NT2/D1 (cell line): ENCODE measurements around the gene STRIP2.
A peak's percentile ranks its signal among the peaks of the same experiment; 100 is the strongest.
"Not testable (repeated sequence)": the region's sequence is repeated elsewhere in the genome, so short reads cannot be mapped to it uniquely, and the experiment has no call there.

ENCODE experiments used
- DNase-seq: peaks from one replicate; pipeline ENCODE4 v3.0.0-alpha.2; 2011; ENCODE audit warnings: low read depth, low spot score
- H3K27me3 ChIP-seq: 2 replicates; pipeline ENCODE4 v1.6.0; 2011; ENCODE audit warnings: mild to moderate bottlenecking; ENCODE audit not compliant: insufficient read length, insufficient read depth
- H3K36me3 ChIP-seq: 2 replicates; pipeline ENCODE4 v1.6.1; 2011; ENCODE audit warnings: mild to moderate bottlenecking, low read length, mixed read lengths; ENCODE audit not compliant: insufficient read depth, insufficient read length
- H3K4me1 ChIP-seq: 2 replicates; pipeline ENCODE4 v1.5.1; 2011; ENCODE audit not compliant: insufficient read depth, insufficient read length
- H3K4me3 ChIP-seq: 2 replicates; pipeline ENCODE4 v1.5.1; 2011; ENCODE audit warnings: low read depth; ENCODE audit not compliant: insufficient read length
- H3K9ac ChIP-seq: 2 replicates; pipeline ENCODE4 v1.6.0; 2011; ENCODE audit warnings: low read depth; ENCODE audit not compliant: insufficient read length
- H3K9me3 ChIP-seq: 2 replicates; pipeline ENCODE4 v1.5.1; 2011; ENCODE audit warnings: mild to moderate bottlenecking, low read length; ENCODE audit not compliant: insufficient read depth
- SUZ12 ChIP-seq: IDR thresholded peaks from 2 replicates; pipeline ENCODE4 v1.6.1; 2011; ENCODE audit not compliant: insufficient read length, insufficient read depth; ENCODE audit errors: extremely low read depth
- YY1 ChIP-seq: IDR thresholded peaks from 2 replicates; pipeline ENCODE4 v1.6.1; 2011; ENCODE audit not compliant: insufficient read length, insufficient read depth
- ZNF274 ChIP-seq: IDR thresholded peaks from 2 replicates; pipeline ENCODE4 v1.6.1; 2011; ENCODE audit warnings: mild to moderate bottlenecking, low read depth, low read length

Gene STRIP2

DNA sequence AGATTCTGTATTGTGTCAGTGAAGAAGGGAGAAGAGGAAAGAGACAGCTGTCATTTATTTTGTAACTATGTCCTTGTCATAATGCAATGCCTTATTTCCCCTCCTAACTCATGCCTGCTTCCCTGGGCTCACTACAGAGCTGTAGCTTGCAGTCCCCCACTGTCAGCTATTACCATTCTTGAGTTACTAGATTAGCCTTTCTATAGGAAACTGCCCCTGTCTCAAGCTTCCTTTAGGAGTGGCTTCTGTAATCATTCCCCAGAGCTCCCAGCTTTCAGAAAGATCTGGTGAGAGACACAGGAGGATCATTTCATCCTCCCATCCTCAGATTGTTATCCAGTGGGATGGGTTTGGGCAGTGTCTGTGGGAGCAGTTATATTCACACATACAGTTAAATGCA is 35.7 kb downstream of the STRIP2 start:
- no peak for TF ChIP-seq SUZ12
- no peak for TF ChIP-seq ZNF274
- no peak for TF ChIP-seq YY1
- DNase-seq, result peak; percentile 48
- H3K36me3 ChIP-seq, result peaks cover 23% of the 10 kb centered on the region

DNA sequence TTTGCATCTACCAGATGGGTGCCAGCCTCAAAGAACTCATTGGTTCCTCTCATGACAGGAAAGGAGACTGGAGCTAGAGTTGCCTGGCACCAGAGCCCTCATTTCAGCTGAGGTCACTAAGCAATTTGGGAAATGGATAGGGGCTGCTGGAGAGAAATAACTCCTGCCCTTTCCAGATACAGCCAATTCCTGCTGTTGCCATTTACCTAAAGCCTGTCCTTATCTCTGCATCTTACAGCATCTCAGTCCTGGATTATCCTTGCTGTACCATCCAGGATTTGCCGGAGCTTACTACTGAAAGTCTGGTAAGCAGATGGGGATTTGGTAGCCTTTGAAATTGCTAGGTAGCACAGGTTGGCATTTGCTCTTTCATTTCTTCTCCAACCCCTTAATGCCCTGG is 36.2 kb downstream of the STRIP2 start:
- peaks cover 6% of the 10 kb centered on the region; the same call in 1 of the 2 replicates for H3K9me3 ChIP-seq
- H3K27me3 ChIP-seq, result no peaks in the 10 kb centered on the region
- H3K4me1 ChIP-seq, result no peaks in the 10 kb centered on the region
- TF ChIP-seq SUZ12 (no peak), ZNF274 (no peak), YY1 (no peak)
- H3K9ac ChIP-seq, result no peak overlapping the region
- peaks cover 18% of the 10 kb centered on the region for H3K36me3 ChIP-seq
- H3K4me3 ChIP-seq, result no peak overlapping the region
- no peak for DNase-seq

More for the DNA sequence above, 35.7 kb downstream of the STRIP2 start:
- Histone ChIP-seq H3K4me3 (no peak overlapping the region), H3K9me3 (peaks cover 4% of the 10 kb centered on the region; the same call in 1 of the 2 replicates), H3K27me3 (no peaks in the 10 kb centered on the region), H3K9ac (no peak overlapping the region), H3K4me1 (no peaks in the 10 kb centered on the region)

DNA sequence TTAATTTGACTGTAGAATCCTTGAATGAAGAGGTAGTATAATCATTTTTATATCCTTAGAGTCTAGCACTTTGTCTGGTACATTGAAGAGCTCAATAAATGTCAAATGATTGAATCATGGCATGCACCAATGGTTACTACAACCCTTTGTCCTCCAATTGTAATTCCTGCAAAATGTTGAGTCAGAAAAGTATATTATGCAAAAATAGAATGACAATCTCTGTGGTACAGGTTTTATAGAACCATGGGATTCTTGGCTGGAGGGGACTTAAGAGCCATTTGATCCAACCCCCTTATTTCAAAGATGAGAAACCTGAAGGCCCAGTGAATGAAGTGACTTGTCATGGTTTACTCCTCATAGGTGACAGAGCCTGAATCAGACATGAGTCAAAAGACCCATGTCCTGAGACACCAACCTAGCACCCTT is 37.2 kb downstream of the STRIP2 start:
- DNase-seq, result no peak
- no peak overlapping the region for H3K4me3 ChIP-seq

DNA sequence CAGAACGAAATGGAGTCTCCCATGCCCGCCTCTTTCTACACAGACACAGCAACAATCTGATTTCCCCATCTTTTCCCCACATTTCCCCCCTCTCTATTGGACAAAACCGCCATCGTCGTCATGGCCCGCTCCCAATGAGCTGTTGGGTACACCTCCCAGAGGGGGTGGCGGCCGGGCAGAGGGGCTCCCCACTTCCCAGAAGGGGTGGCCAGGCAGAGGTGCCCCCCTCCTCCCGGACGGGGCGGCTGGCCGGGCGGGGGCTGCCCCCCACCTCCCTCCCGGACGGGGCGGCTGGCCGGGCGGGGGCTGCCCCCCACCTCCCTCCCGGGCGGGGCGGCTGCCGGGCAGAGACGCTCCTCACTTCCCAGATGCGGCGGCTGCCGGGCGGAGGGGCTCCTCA is 41.7 kb downstream of the STRIP2 start:
- not testable (repeated sequence) for DNase-seq, H3K9ac ChIP-seq, H3K9me3 ChIP-seq, H3K36me3 ChIP-seq, H3K4me1 ChIP-seq, H3K4me3 ChIP-seq, H3K27me3 ChIP-seq

More for the DNA sequence above, 37.2 kb downstream of the STRIP2 start:
- Histone ChIP-seq H3K36me3 (peaks cover 9% of the 10 kb centered on the region), H3K4me1 (no peaks in the 10 kb centered on the region), H3K9ac (no peak overlapping the region), H3K9me3 (peaks cover 10% of the 10 kb centered on the region; the same call in 1 of the 2 replicates), H3K27me3 (no peaks in the 10 kb centered on the region)
- TF ChIP-seq SUZ12, result no peak
- TF ChIP-seq ZNF274, result no peak
- no peak for TF ChIP-seq YY1

DNA sequence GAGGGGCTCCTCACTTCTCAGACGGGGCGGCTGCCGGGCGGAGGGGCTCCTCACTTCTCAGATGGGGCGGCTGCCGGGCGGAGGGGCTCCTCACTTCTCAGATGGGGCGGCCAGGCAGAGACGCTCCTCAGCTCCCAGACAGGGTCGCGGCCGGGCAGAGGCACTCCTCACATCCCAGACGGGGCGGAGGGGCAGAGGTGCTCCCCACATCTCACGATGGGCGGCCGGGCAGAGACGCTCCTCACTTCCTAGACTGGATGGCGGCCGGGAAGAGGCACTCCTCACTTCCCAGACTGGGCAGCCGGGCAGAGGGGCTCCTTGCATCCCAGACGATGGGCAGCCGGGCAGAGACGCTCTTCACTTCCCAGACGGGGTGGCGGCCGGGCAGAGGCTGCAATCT is 42.2 kb downstream of the STRIP2 start:
- H3K4me1 ChIP-seq, H3K9ac ChIP-seq, H3K27me3 ChIP-seq, H3K36me3 ChIP-seq, H3K4me3 ChIP-seq, H3K9me3 ChIP-seq, DNase-seq: not testable (repeated sequence)

DNA sequence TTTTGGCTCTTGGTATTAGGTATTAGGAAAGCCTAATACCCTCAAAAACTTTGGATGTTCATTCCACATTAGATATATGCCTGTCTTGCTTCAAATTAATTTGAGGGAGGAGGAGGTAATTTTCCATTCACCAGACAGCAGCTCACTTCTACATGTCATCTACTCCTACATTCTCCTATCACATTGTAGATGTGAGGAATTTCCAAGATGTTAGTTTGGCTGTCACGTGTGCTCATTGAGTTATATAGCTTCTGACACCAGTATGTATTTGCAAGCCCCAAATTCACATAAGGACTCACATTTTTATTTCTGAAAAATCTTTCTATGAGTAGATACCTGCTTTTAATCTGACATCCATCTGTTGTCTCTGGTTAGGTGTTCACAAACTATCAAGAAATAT is 45.6 kb downstream of the STRIP2 start:
- DNase-seq, result no peak
- no peak for TF ChIP-seq YY1
- TF ChIP-seq SUZ12, result no peak
- no peak for TF ChIP-seq ZNF274

DNA sequence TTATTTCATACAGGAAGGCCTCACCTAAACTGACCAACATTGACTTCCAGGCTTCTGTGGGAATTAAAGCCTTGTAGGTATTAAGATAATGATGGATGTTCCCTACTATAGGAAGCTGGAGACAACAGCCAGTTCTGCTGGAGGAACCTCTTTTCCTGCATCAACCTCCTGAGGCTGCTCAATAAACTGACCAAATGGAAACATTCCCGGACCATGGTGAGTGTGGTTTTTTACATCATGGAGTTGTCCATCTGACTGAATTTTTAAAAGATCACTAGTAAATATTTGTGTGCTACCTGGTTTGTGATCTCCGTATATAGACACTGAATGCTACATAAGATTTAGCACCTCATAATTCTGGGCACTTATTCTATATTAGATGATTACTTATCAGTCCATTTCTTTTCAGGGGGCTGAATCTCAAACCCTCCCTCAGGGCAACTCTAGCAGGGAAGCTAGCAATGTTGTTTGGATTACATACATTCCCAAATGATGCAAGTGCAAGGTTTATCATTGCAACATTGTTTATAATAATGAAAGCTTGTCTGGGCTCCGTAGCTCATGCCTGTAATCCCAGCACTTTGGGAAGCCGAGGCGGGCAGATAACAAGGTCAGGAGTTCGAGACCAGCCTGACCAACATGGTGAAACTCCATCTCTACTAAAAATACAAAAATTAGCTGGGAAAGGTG is 46.6 kb downstream of the STRIP2 start:
- TF ChIP-seq YY1, result no peak
- TF ChIP-seq SUZ12, result no peak
- TF ChIP-seq ZNF274, result no peak
- no peak for DNase-seq
- Histone ChIP-seq H3K9ac (no peak overlapping the region), H3K9me3 (peaks cover 2% of the 10 kb centered on the region; the same call in 1 of the 2 replicates), H3K4me3 (no peak overlapping the region), H3K27me3 (no peaks in the 10 kb centered on the region), H3K36me3 (peaks cover 4% of the 10 kb centered on the region), H3K4me1 (no peaks in the 10 kb centered on the region)

More for the DNA sequence above, 45.6 kb downstream of the STRIP2 start:
- Histone ChIP-seq H3K36me3 (peaks cover 4% of the 10 kb centered on the region), H3K9ac (no peak overlapping the region), H3K4me3 (no peak overlapping the region), H3K4me1 (no peaks in the 10 kb centered on the region), H3K27me3 (no peaks in the 10 kb centered on the region), H3K9me3 (peaks cover 7% of the 10 kb centered on the region; the same call in 1 of the 2 replicates)

DNA sequence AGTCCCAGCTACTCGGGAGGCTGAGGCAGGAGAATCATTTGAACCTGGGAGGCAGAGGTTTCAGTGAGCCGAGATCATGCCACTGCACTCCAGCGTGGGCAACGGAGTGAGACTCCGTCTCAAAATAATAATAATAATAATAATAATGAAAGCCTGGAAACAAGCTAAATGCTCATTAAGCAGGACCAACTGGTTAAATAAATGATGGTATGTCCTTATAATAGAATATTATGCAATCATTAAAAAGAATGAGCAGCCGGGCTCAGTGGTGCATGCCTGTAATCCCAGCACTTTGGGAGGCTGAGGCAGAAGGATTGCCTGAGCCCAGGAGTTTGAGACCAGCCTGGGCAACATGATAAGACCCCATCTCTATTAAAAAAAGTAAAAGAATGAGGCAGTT is 47.1 kb downstream of the STRIP2 start:
- H3K9me3 ChIP-seq, H3K4me3 ChIP-seq, H3K36me3 ChIP-seq, H3K9ac ChIP-seq, H3K27me3 ChIP-seq, DNase-seq, H3K4me1 ChIP-seq: not testable (repeated sequence)
